Neural crest cell (in vitro differentiated cells): ENCODE results near the gene BEGAIN. TPM values are rescaled to one million over a fixed set of nuclear protein-coding genes. Genes with fewer than 3 reads are reported as not detected.

Experiments
- DNase-seq: peaks from one replicate; pipeline ENCODE4 v3.0.0; 2021; ENCODE audit warnings: low read depth, mixed read lengths, low spot score
- H3K27ac Mint-ChIP-seq: one replicate; pipeline ENCODE4 v1.8.0; 2021; ENCODE audit warnings: mild to moderate bottlenecking, mixed read lengths; ENCODE audit not compliant: unreplicated experiment
- H3K27me3 Mint-ChIP-seq: 2 replicates; pipeline ENCODE4 v1.8.0; 2021; ENCODE audit warnings: low read depth, mild to moderate bottlenecking, mixed read lengths
- H3K36me3 Mint-ChIP-seq: 2 replicates; pipeline ENCODE4 v1.8.0; 2021; ENCODE audit warnings: low read depth, mild to moderate bottlenecking, mixed read lengths
- H3K4me1 Mint-ChIP-seq: 2 replicates; pipeline ENCODE4 v1.8.0; 2021; ENCODE audit warnings: mixed read lengths
- H3K4me3 Mint-ChIP-seq: one replicate; pipeline ENCODE4 v1.8.0; 2021; ENCODE audit warnings: mild to moderate bottlenecking, mixed read lengths
- H3K9me3 Mint-ChIP-seq: 2 replicates; pipeline ENCODE4 v1.8.0; 2021; ENCODE audit warnings: mixed read lengths
- total RNA-seq: library from RNA; stranded (reverse); gene quantifications from 2 replicates; pipeline ENCODE4 v1.2.1, GENCODE V29; 2021
- TF ChIP-seq, protein P1 (sequence below): fragments of 200-600 bp; sonication (generic); conservative IDR thresholded peaks from 2 replicates; pipeline ENCODE4 v1.5.0; 2021; ENCODE audit warnings: antibody characterized with exemption, mild to moderate bottlenecking

The BEGAIN gene
- total RNA-seq, 1 donor from 2014 or later, result 4.8 TPM

- Mint-ChIP-seq H3K27me3 (no peaks in the 10 kb centered on the region), H3K27ac (no peak overlapping the region), H3K36me3 (no peaks in the 10 kb centered on the region), H3K4me1 (peaks cover 8% of the 10 kb centered on the region), H3K4me3 (no peak overlapping the region), H3K9me3 (no peaks in the 10 kb centered on the region)
- DNase-seq, result no peak
- TF ChIP-seq, protein P1, sequence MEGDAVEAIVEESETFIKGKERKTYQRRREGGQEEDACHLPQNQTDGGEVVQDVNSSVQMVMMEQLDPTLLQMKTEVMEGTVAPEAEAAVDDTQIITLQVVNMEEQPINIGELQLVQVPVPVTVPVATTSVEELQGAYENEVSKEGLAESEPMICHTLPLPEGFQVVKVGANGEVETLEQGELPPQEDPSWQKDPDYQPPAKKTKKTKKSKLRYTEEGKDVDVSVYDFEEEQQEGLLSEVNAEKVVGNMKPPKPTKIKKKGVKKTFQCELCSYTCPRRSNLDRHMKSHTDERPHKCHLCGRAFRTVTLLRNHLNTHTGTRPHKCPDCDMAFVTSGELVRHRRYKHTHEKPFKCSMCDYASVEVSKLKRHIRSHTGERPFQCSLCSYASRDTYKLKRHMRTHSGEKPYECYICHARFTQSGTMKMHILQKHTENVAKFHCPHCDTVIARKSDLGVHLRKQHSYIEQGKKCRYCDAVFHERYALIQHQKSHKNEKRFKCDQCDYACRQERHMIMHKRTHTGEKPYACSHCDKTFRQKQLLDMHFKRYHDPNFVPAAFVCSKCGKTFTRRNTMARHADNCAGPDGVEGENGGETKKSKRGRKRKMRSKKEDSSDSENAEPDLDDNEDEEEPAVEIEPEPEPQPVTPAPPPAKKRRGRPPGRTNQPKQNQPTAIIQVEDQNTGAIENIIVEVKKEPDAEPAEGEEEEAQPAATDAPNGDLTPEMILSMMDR, result no peak
Observed at GRCh38 chr14:100490252-100490651, 97.0 kb downstream of the BEGAIN start.

GRCh38 chr14:100488057-100488456 is 99.2 kb downstream of the BEGAIN start:
- no peak overlapping the region for H3K27ac Mint-ChIP-seq
- H3K4me3 Mint-ChIP-seq, result no peak overlapping the region
- H3K4me1 Mint-ChIP-seq, result peaks cover 8% of the 10 kb centered on the region
- H3K36me3 Mint-ChIP-seq, result no peaks in the 10 kb centered on the region
- H3K27me3 Mint-ChIP-seq, result no peaks in the 10 kb centered on the region
- DNase-seq, result no peak
- no peaks in the 10 kb centered on the region for H3K9me3 Mint-ChIP-seq
- TF ChIP-seq, protein P1, result no peak

DNA sequence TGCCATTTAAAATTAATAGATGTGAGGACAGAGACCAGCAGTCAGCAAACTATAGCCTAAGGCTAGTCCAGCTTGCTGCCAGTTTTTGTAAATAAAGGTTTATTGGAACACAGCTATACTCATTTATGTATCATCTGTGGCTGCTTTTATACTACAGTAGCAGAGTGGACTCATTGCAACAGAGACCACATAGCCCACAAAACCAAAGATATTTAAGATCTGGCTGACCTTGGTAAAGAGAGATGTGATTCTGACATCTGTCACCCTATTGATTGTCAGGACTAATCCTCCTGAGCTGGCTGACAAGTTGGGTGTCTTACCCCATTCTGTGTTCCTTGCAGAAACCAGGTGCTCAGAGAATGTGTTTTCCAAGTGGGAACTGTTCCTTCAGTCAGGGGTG is 99.9 kb downstream of the BEGAIN start:
- DNase-seq, result no peak
- Mint-ChIP-seq H3K4me1 (peaks cover 8% of the 10 kb centered on the region), H3K27me3 (no peaks in the 10 kb centered on the region), H3K36me3 (no peaks in the 10 kb centered on the region), H3K4me3 (no peak overlapping the region), H3K9me3 (no peaks in the 10 kb centered on the region), H3K27ac (no peak overlapping the region)
- TF ChIP-seq, protein P1, result no peak

Other genes with a start within 250 kb of the BEGAIN start
- gene WDR25, start 210.9 kb downstream of the BEGAIN start, total RNA-seq, result 7.6 and 9.8 TPM in 2 replicates
- gene DLK1, start 139.5 kb upstream of the BEGAIN start, total RNA-seq, result 4.4 and 5.2 TPM in 2 replicates
- 0.96 and 1.0 TPM in 2 replicates for gene MEG3, start 238.7 kb upstream of the BEGAIN start, total RNA-seq